RWPE1 (cell line): ENCODE measurements around the gene RPS17.

Experiments used
- CTCF ChIA-PET: fragments of 350-600 bp; sonication (Branson Sonifier 250); formaldehyde crosslinking; extraction: SDS; loops from one replicate; lab custom pipeline; 2021; lab: Yijun Ruan, JAX
- POLR2A ChIA-PET: fragments of 400-600 bp; formaldehyde crosslinking; extraction: SDS; loops from one replicate; lab custom pipeline; 2020; ENCODE audit warnings: antibody characterized with exemption; ENCODE audit not compliant: low non-redundant PET; lab: Yijun Ruan, JAX
- DNase-seq: peaks from one replicate; pipeline ENCODE4 v3.0.0; 2012; ENCODE audit warnings: low spot score
- H3K27ac ChIP-seq: fragments of 450-650 bp; 2 replicates; pipeline ENCODE4 v1.5.1; 2017
- TF ChIP-seq, protein P1 (sequence below): fragments of 450-650 bp; conservative IDR thresholded peaks from 2 replicates; pipeline ENCODE4 v1.5.1; 2017; ENCODE audit warnings: low read depth, mild to moderate bottlenecking

RPS17 gene

DNA sequence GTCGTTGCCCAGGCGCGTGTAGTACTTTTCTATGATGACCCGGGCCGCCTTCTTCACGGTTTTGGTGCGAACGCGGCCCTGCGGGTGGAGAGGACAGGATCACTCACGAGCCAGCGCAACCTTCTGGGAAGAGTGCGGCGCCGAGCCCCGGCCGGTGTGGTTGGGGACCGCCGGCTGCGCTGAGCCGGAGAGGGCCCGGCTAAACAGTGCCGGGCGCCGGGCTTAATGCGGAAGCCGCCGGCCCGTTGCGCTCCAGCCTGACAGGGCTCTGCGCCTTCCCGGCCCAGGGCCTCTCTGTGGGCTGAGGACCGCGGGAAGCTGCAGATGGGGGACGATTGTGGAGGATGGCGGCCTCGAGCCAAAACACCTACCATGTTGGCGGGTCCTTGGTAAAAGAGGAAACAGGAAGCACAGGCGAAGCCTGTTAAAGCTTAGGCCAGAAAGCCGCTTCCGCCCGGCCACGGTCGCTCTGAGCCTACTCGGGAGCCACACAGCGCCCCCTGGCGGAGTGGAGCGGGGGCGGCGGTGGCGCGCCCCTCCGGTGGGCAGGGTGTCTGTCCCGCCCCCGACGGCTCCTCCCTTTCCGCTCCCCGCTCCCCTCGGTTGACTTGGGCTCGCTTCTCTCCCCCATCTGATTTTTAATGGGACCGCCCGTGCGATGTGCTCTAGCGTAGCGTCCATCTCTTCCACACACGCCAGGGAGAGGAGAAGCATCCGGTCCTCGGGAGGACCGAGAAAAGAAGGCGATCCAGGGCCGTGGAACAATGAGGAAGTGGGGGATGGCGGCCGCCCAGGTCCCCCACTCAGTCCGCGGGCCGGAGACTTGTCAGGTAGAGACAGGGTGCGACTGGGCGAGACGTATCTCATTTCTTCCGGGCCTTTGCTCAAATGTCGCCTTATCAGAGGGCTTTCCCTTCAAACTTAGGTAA, at the start of gene RPS17:
Gene RPS17 (minus strand): TSS at position 403 of the 929 bp plus-strand sequence. CDS start 29 bp downstream, at position 374.
- CTCF ChIA-PET = interaction anchor here (0.5 to 2.0 kb wide), 6 partner anchors 10 to 726 kb away, joined by 3 to 5 read pairs (median 4); no protein-coding TSS in a partner anchor
- POLR2A ChIA-PET = interaction anchor here (0.5 to 1.4 kb wide), 6 partner anchors 13 to 292 kb away, joined by 3 to 5 read pairs (median 4); no protein-coding TSS in a partner anchor
- H3K27ac ChIP-seq = peak within 1 kb of the TSS; percentile 88
- TF ChIP-seq, protein P1, sequence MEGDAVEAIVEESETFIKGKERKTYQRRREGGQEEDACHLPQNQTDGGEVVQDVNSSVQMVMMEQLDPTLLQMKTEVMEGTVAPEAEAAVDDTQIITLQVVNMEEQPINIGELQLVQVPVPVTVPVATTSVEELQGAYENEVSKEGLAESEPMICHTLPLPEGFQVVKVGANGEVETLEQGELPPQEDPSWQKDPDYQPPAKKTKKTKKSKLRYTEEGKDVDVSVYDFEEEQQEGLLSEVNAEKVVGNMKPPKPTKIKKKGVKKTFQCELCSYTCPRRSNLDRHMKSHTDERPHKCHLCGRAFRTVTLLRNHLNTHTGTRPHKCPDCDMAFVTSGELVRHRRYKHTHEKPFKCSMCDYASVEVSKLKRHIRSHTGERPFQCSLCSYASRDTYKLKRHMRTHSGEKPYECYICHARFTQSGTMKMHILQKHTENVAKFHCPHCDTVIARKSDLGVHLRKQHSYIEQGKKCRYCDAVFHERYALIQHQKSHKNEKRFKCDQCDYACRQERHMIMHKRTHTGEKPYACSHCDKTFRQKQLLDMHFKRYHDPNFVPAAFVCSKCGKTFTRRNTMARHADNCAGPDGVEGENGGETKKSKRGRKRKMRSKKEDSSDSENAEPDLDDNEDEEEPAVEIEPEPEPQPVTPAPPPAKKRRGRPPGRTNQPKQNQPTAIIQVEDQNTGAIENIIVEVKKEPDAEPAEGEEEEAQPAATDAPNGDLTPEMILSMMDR = peak; percentile 99
- peak; percentile 99 for DNase-seq

DNA sequence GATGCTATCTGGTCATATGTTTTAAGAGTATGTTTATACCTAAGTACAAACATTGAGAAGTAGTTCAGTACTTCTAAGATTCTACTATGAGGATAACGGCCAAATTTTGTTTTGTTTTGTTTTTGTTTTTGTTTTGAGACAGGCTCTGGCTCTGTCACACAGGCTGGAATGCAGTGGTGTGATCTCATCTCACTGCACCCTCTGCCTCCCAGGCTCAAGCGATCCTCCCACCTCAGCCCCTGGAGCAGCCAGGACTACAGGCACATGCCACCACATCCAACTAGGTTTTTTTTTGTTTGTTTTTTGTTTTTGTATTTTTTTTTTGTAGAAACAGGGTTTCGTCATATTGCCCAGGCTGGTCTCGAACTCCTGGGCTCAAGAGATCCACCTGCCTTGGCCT, 47.5 kb upstream of the RPS17 start:
- DNase-seq = no peak
- POLR2A ChIA-PET = no interaction called here
- CTCF ChIA-PET = no interaction called here
- TF ChIP-seq, protein P1 = no peak
- no peak overlapping the region for H3K27ac ChIP-seq

DNA sequence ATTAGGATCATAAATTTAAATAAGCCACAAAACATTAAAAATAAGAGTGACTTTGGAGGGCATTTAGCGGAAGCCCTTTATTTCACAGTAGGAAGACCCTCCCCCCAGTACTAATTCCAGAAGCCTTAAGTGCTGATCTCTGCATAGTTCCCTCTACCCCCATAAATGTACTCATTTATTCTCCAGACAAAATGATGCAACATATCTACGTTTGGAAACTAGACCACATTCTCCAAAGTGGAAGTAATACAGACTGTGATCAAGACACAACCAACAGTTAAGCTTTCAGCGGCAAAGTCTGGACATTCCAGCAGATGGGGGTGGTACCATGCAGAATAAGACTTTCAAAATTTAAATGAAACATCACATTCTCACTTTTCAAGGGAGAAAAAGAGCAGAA, 44.8 kb upstream of the RPS17 start:
- ChIA-PET POLR2A (no interaction called here), CTCF (interaction anchor here (0.6 to 0.8 kb wide), 3 partner anchors 11 to 272 kb away, joined by 3 to 6 read pairs (median 3); no protein-coding TSS in a partner anchor)
- no peak for DNase-seq
- no peak overlapping the region for H3K27ac ChIP-seq
- TF ChIP-seq, protein P1 = no peak

DNA sequence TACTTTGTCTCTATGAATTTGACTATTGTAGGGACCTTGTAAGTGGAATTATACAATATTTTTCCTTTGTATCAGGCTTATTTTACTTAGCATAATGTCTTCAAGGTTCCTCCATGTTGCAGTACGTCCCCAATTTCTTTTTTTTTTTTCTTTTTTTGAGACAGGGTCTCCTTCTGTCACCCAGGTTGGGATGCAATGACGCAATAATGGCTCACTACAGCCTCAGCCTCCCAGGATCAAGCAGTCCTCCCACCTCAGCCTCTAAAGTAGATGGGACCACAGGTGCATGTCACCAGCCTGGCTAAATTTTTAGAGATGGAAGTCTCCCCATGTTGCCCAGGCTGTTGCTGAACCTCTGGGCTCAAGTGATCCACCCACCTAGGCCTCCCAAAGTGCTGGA, 40.5 kb upstream of the RPS17 start:
- ChIA-PET CTCF (no interaction called here), POLR2A (no interaction called here)
- DNase-seq = no peak
- no peak overlapping the region for H3K27ac ChIP-seq
- TF ChIP-seq, protein P1 = no peak

DNA sequence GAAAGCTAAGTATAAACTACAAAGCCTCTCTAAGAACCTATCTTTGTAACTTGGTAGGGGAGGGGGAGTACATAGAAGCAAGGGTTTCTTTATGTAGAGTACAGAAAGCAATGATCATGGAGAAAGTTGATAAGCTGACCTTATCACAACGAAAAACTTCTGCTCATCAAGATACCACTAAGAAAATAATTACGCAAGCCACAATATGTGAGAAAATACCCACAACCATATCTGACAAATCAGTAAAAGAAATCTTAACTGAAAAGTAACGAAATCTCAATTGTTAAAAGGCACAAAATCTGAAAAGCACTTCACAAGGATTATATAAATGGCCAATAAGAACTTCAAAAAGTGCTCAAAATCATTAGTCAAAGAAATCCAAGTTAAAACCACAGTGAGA, 35.1 kb upstream of the RPS17 start:
- ChIA-PET POLR2A (no interaction called here), CTCF (no interaction called here)
- TF ChIP-seq, protein P1 = no peak
- no peak overlapping the region for H3K27ac ChIP-seq
- DNase-seq = no peak

DNA sequence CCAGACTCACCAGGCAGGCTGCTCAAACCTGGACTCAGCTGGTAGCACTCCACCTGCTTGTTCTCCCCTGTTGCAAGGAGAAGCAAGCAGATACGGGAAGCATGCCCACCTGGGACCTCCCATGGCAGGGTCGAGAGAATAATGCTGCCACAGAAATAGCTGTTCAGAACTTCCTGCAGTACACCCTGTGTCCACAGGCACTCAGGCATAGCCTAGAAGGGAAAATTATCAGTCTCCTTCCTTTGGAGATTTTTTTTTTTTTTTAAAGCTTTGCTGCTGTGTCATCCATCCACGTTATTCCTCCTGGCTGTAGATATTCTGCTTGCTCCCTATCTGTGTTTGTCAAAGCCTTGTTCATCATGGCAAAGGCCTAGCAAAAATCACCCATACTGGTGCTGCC, 32.7 kb upstream of the RPS17 start:
- no peak overlapping the region for H3K27ac ChIP-seq
- DNase-seq = no peak
- CTCF ChIA-PET = interaction anchor here (0.6 to 1.5 kb wide), 4 partner anchors 10 to 700 kb away, joined by 3 to 7 read pairs (median 3); no protein-coding TSS in a partner anchor
- TF ChIP-seq, protein P1 = no peak
- POLR2A ChIA-PET = no interaction called here
